CD8-positive, alpha-beta memory T cell (primary cell): Measurements from ENCODE around the gene KMT2E. TPM values are rescaled to one million over a fixed set of nuclear protein-coding genes. Genes with fewer than 3 reads are reported as not detected.

Source experiments
- CTCF ChIA-PET: fragments of 350-600 bp; sonication (Branson Sonifier 250); formaldehyde crosslinking; loops from one replicate; lab custom pipeline; 2021; ENCODE audit warnings: antibody characterized with exemption; lab: Charles Lee
- POLR2A ChIA-PET: fragments of 350-600 bp; sonication (Branson Sonifier 250); formaldehyde crosslinking; loops from one replicate; lab custom pipeline; 2021; ENCODE audit warnings: antibody characterized with exemption; lab: Charles Lee
- DNase-seq, 5 donors: peaks; one replicate each; pipeline versions ENCODE4 v3.0.0 to v3.0.0-alpha.2; 2020 to 2022; ENCODE audit warnings: mixed read lengths in 1 of 5
- H3K27ac ChIP-seq: one replicate; pipeline ENCODE4 v1.7.0; 2013; ENCODE audit warnings: low read depth, mild to moderate bottlenecking, low read length, moderate library complexity
- H3K27me3 ChIP-seq: 2 replicates; pipeline ENCODE4 v1.7.0; 2013; ENCODE audit warnings: low read length, mild to moderate bottlenecking; ENCODE audit not compliant: insufficient read depth, poor library complexity, severe bottlenecking
- H3K36me3 ChIP-seq: 2 replicates; pipeline ENCODE4 v1.7.0; 2013; ENCODE audit warnings: mild to moderate bottlenecking, low read length, moderate library complexity; ENCODE audit not compliant: insufficient read depth
- H3K4me1 ChIP-seq: 2 replicates; pipeline ENCODE4 v1.7.0; 2013; ENCODE audit warnings: mild to moderate bottlenecking, low read length, moderate library complexity; ENCODE audit not compliant: insufficient read depth
- H3K4me3 ChIP-seq: 2 replicates; pipeline ENCODE4 v1.7.0; 2013; ENCODE audit warnings: mild to moderate bottlenecking, low read length
- H3K9me3 ChIP-seq: 2 replicates; pipeline ENCODE4 v1.7.0; 2013; ENCODE audit warnings: mild to moderate bottlenecking, low read length
- H3K27ac Mint-ChIP-seq, 8 donors: one replicate each; pipeline ENCODE4 v1.8.0; 2020 to 2021; ENCODE audit warnings: mixed read lengths in 8 of 8, mild to moderate bottlenecking in 6 of 8, inconsistent platforms in 3 of 8, moderate library complexity in 3 of 8
- H3K27me3 Mint-ChIP-seq, 2 donors: one replicate each; pipeline ENCODE4 v1.8.0; 2020 to 2021; ENCODE audit warnings: mixed read lengths in 2 of 2, mild to moderate bottlenecking in 1 of 2, moderate library complexity in 1 of 2
- H3K36me3 Mint-ChIP-seq, 3 donors: one replicate each; pipeline ENCODE4 v1.8.0; 2020 to 2021; ENCODE audit warnings: mixed read lengths in 3 of 3, inconsistent platforms in 1 of 3, mild to moderate bottlenecking in 1 of 3
- H3K4me1 Mint-ChIP-seq, 3 donors: one replicate each; pipeline ENCODE4 v1.8.0; 2020 to 2021; ENCODE audit warnings: mixed read lengths in 3 of 3, inconsistent platforms in 1 of 3, mild to moderate bottlenecking in 1 of 3
- H3K4me3 Mint-ChIP-seq, 7 donors: one replicate each; pipeline ENCODE4 v1.8.0; 2020 to 2021; ENCODE audit warnings: mixed read lengths in 7 of 7, mild to moderate bottlenecking in 6 of 7, moderate library complexity in 4 of 7, inconsistent platforms in 2 of 7
- H3K9me3 Mint-ChIP-seq, 5 donors: one replicate each; pipeline ENCODE4 v1.8.0; 2020 to 2022; ENCODE audit warnings: mixed read lengths in 5 of 5, mild to moderate bottlenecking in 3 of 5, moderate library complexity in 2 of 5, inconsistent platforms in 1 of 5
- polyA plus RNA-seq: library from polyadenylated mRNA; unstranded; fragments of 300-500 nt; fragmentation: Illumina TruSeq; gene quantifications from one replicate; pipeline ENCODE4 v1.2.3, GENCODE V29; 2021
- total RNA-seq, 2 experiments: library from RNA; stranded (reverse); gene quantifications; one replicate each; pipeline ENCODE4 v1.2.3, GENCODE V29; 2021

KMT2E gene
- 10 to 100 TPM; 81.0 to 87.5 TPM for total RNA-seq
- polyA plus RNA-seq: 237 TPM

GRCh38 chr7:105013816-105014692 is at the start of gene KMT2E:
Gene KMT2E, plus strand, starts transcription at chr7:105014205. Its CDS starts 26,748 bp downstream, at chr7:105040953.
- peak within 1 kb of the TSS; percentile 100 for H3K27ac Mint-ChIP-seq
- H3K36me3 Mint-ChIP-seq: peaks cover 0 to 70% (median 4%) of the 10 kb centered on the region in 3 donors
- H3K4me3 ChIP-seq: peak within 1 kb of the TSS; percentile 100
- DNase-seq: peak; percentile 87 to 95 (median 93)
- peak within 1 kb of the TSS; percentile 100 for H3K27ac ChIP-seq
- H3K4me1 Mint-ChIP-seq: peaks cover 36 to 45% (median 45%) of the 10 kb centered on the region in 3 donors
- POLR2A ChIA-PET: interaction anchor here (0.6 to 10.0 kb wide), 19 partner anchors 8 to 518 kb away, joined by 3 to 227 read pairs (median 4); partner anchors contain the start of gene RINT1
- no peaks in the 10 kb centered on the region for H3K27me3 ChIP-seq
- no peaks in the 10 kb centered on the region for H3K36me3 ChIP-seq
- CTCF ChIA-PET: interaction anchor here (0.7 to 14.8 kb wide), 9 partner anchors 15 to 78 kb away, joined by 3 to 204 read pairs (median 3); no protein-coding TSS in a partner anchor
- H3K4me1 ChIP-seq: peaks cover 23% of the 10 kb centered on the region
- no peaks in the 10 kb centered on the region for H3K9me3 ChIP-seq
- peaks cover 0 to 14% of the 10 kb centered on the region in 2 donors for H3K27me3 Mint-ChIP-seq
- peaks cover 0 to 17% (median 2%) of the 10 kb centered on the region in 5 donors for H3K9me3 Mint-ChIP-seq
- peak within 1 kb of the TSS; percentile 96 to 100 (median 98) for H3K4me3 Mint-ChIP-seq

- no peak for DNase-seq
- H3K4me1 ChIP-seq: no peaks in the 10 kb centered on the region
- no peaks in the 10 kb centered on the region for H3K27me3 ChIP-seq
- Mint-ChIP-seq H3K4me1 (peaks cover 0 to 23% (median 1%) of the 10 kb centered on the region in 3 donors), H3K9me3 (no peaks in the 10 kb centered on the region), H3K27ac (peak overlapping the region in 2 of 8 donors; percentile 17 to 22), H3K4me3 (no peak overlapping the region), H3K36me3 (peaks cover 7 to 26% (median 14%) of the 10 kb centered on the region in 3 donors), H3K27me3 (no peaks in the 10 kb centered on the region)
- H3K9me3 ChIP-seq: no peaks in the 10 kb centered on the region
- ChIA-PET CTCF (no interaction called here), POLR2A (no interaction called here)
- H3K36me3 ChIP-seq: no peaks in the 10 kb centered on the region
- no peak overlapping the region for H3K27ac ChIP-seq
- H3K4me3 ChIP-seq: no peak overlapping the region
These were observed 49.3 kb upstream of the KMT2E start for GRCh38 chr7:104964626-104965236.

- POLR2A ChIA-PET: interaction anchor here (1.0 to 2.5 kb wide), 2 partner anchors 23 to 25 kb away, joined by 3 to 7 read pairs; no protein-coding TSS in a partner anchor
- peaks cover 0 to 19% (median 1%) of the 10 kb centered on the region in 3 donors for H3K4me1 Mint-ChIP-seq
These were observed 48.0 kb upstream of the KMT2E start for GRCh38 chr7:104966022-104966421.

GRCh38 chr7:104967088-104967487 is 46.9 kb upstream of the KMT2E start:
- H3K9me3 Mint-ChIP-seq: no peaks in the 10 kb centered on the region
- Histone ChIP-seq H3K4me1 (no peaks in the 10 kb centered on the region), H3K36me3 (no peaks in the 10 kb centered on the region), H3K4me3 (no peak overlapping the region), H3K27me3 (no peaks in the 10 kb centered on the region), H3K9me3 (no peaks in the 10 kb centered on the region), H3K27ac (no peak overlapping the region)
- H3K27ac Mint-ChIP-seq: peak overlapping the region in 1 of 8 donors; percentile 64
- ChIA-PET CTCF (interaction anchor here (1.9 kb wide), 1 partner anchor 50 kb away, joined by 4 read pairs; no protein-coding TSS in a partner anchor), POLR2A (interaction anchor here (2.5 kb wide), 1 partner anchor 26 kb away, joined by 7 read pairs; no protein-coding TSS in a partner anchor)
- DNase-seq: no peak
- no peaks in the 10 kb centered on the region for H3K27me3 Mint-ChIP-seq
- no peak overlapping the region for H3K4me3 Mint-ChIP-seq
- peaks cover 0 to 16% (median under 1%) of the 10 kb centered on the region in 3 donors for H3K4me1 Mint-ChIP-seq
- H3K36me3 Mint-ChIP-seq: peaks cover 10 to 27% (median 12%) of the 10 kb centered on the region in 3 donors

More at GRCh38 chr7:104966022-104966421, 48.0 kb upstream of the KMT2E start:
- peak overlapping the region in 3 of 8 donors; percentile 10 to 72 (median 68) for H3K27ac Mint-ChIP-seq
- Histone ChIP-seq H3K36me3 (no peaks in the 10 kb centered on the region), H3K4me3 (no peak overlapping the region), H3K27me3 (no peaks in the 10 kb centered on the region), H3K4me1 (no peaks in the 10 kb centered on the region), H3K27ac (no peak overlapping the region), H3K9me3 (no peaks in the 10 kb centered on the region)
- H3K27me3 Mint-ChIP-seq: no peaks in the 10 kb centered on the region
- peaks cover 7 to 26% (median 14%) of the 10 kb centered on the region in 3 donors for H3K36me3 Mint-ChIP-seq
- no peak overlapping the region for H3K4me3 Mint-ChIP-seq
- no peak for DNase-seq
- H3K9me3 Mint-ChIP-seq: no peaks in the 10 kb centered on the region
- CTCF ChIA-PET: no interaction called here

GRCh38 chr7:104967595-104967994 is 46.4 kb upstream of the KMT2E start:
- DNase-seq: no peak
- no peaks in the 10 kb centered on the region for H3K4me1 ChIP-seq
- no peak overlapping the region for H3K27ac ChIP-seq
- H3K36me3 Mint-ChIP-seq: peaks cover 10 to 25% (median 11%) of the 10 kb centered on the region in 3 donors
- no peak overlapping the region for H3K4me3 Mint-ChIP-seq
- H3K9me3 ChIP-seq: no peaks in the 10 kb centered on the region
- ChIA-PET POLR2A (interaction anchor here (2.5 kb wide), 1 partner anchor 27 kb away, joined by 7 read pairs; no protein-coding TSS in a partner anchor), CTCF (interaction anchor here (1.9 kb wide), 1 partner anchor 50 kb away, joined by 4 read pairs; no protein-coding TSS in a partner anchor)
- H3K9me3 Mint-ChIP-seq: no peaks in the 10 kb centered on the region
- H3K27me3 Mint-ChIP-seq: no peaks in the 10 kb centered on the region
- peaks cover 0 to 11% (median 0%) of the 10 kb centered on the region in 3 donors for H3K4me1 Mint-ChIP-seq
- no peaks in the 10 kb centered on the region for H3K36me3 ChIP-seq
- peak overlapping the region in 1 of 8 donors; percentile 86 for H3K27ac Mint-ChIP-seq
- no peak overlapping the region for H3K4me3 ChIP-seq
- no peaks in the 10 kb centered on the region for H3K27me3 ChIP-seq

- H3K4me1 Mint-ChIP-seq: peaks cover 0 to 4% (median 0%) of the 10 kb centered on the region in 3 donors
- Histone ChIP-seq H3K4me1 (no peaks in the 10 kb centered on the region), H3K27ac (no peak overlapping the region), H3K4me3 (no peak overlapping the region), H3K9me3 (no peaks in the 10 kb centered on the region), H3K36me3 (no peaks in the 10 kb centered on the region), H3K27me3 (no peaks in the 10 kb centered on the region)
- no peaks in the 10 kb centered on the region for H3K27me3 Mint-ChIP-seq
- H3K9me3 Mint-ChIP-seq: no peaks in the 10 kb centered on the region
- H3K27ac Mint-ChIP-seq: no peak overlapping the region
- CTCF ChIA-PET: interaction anchor here (1.4 to 1.5 kb wide), 2 partner anchors 12 to 50 kb away, joined by 4 to 5 read pairs; no protein-coding TSS in a partner anchor
- H3K4me3 Mint-ChIP-seq: no peak overlapping the region
- H3K36me3 Mint-ChIP-seq: peaks cover 3 to 19% (median 6%) of the 10 kb centered on the region in 3 donors
- no peak for DNase-seq
- POLR2A ChIA-PET: no interaction called here
These were observed 45.4 kb upstream of the KMT2E start for GRCh38 chr7:104968648-104969047.

GRCh38 chr7:104969183-104969582 is 44.8 kb upstream of the KMT2E start:
- no peaks in the 10 kb centered on the region for H3K36me3 ChIP-seq
- H3K9me3 ChIP-seq: no peaks in the 10 kb centered on the region
- DNase-seq: no peak
- Mint-ChIP-seq H3K4me1 (peaks cover 0 to 4% (median 0%) of the 10 kb centered on the region in 3 donors), H3K9me3 (no peaks in the 10 kb centered on the region), H3K36me3 (peaks cover under 1 to 16% (median 3%) of the 10 kb centered on the region in 3 donors), H3K4me3 (no peak overlapping the region), H3K27ac (peak overlapping the region in 1 of 8 donors; percentile 21), H3K27me3 (no peaks in the 10 kb centered on the region)
- H3K4me1 ChIP-seq: no peaks in the 10 kb centered on the region
- H3K4me3 ChIP-seq: no peak overlapping the region
- POLR2A ChIA-PET: no interaction called here
- H3K27ac ChIP-seq: no peak overlapping the region
- CTCF ChIA-PET: interaction anchor here (1.4 to 1.5 kb wide), 2 partner anchors 12 to 50 kb away, joined by 4 to 5 read pairs; no protein-coding TSS in a partner anchor
- no peaks in the 10 kb centered on the region for H3K27me3 ChIP-seq
